MM.1S (cell line): ENCODE data around the gene VGLL3.

Source experiments
- DNase-seq: peaks from one replicate; pipeline ENCODE4 v3.0.0-alpha.2; 2015
- H2AFZ ChIP-seq: fragments of 300-600 bp; sonication (generic); 2 replicates; pipeline ENCODE4 v1.6.0; 2016; ENCODE audit warnings: antibody characterized with exemption, low read length
- H3F3A ChIP-seq: fragments of 300-600 bp; sonication (generic); 2 replicates; pipeline ENCODE4 v1.6.1; 2016; ENCODE audit warnings: mild to moderate bottlenecking, antibody characterized with exemption, low read length, moderate library complexity, mixed read lengths; ENCODE audit not compliant: insufficient read depth
- H3K27ac ChIP-seq: fragments of 300-600 bp; sonication (generic); 2 replicates; pipeline ENCODE4 v1.5.1; 2016; ENCODE audit warnings: mild to moderate bottlenecking, low read length
- H3K27me3 ChIP-seq: fragments of 300-600 bp; sonication (generic); replicated peaks from 2 replicates; pipeline ENCODE4 v1.6.0; 2016; ENCODE audit warnings: low read length; ENCODE audit not compliant: insufficient read depth
- H3K36me3 ChIP-seq: fragments of 300-600 bp; sonication (generic); replicated peaks from 2 replicates; pipeline ENCODE4 v1.6.1; 2016; ENCODE audit warnings: mild to moderate bottlenecking, low read length, mixed read lengths; ENCODE audit not compliant: insufficient read depth
- H3K4me1 ChIP-seq: fragments of 300-600 bp; sonication (generic); 2 replicates; pipeline ENCODE4 v1.6.1; 2016; ENCODE audit warnings: low read length, mixed read lengths
- H3K4me2 ChIP-seq: fragments of 300-600 bp; sonication (generic); 2 replicates; pipeline ENCODE4 v1.6.0; 2016; ENCODE audit warnings: low read depth, low read length
- H3K4me3 ChIP-seq: fragments of 300-600 bp; sonication (generic); 2 replicates; pipeline ENCODE4 v1.5.1; 2016; ENCODE audit warnings: low read length, mixed read lengths
- H3K79me2 ChIP-seq: fragments of 300-600 bp; sonication (generic); 2 replicates; pipeline ENCODE4 v1.6.1; 2016; ENCODE audit warnings: mixed run types, low read length, mixed read lengths
- H3K9ac ChIP-seq: fragments of 300-600 bp; sonication (generic); 2 replicates; pipeline ENCODE4 v1.6.1; 2016; ENCODE audit warnings: low read length, mixed read lengths
- H3K9me2 ChIP-seq: fragments of 300-600 bp; sonication (generic); replicated peaks from 2 replicates; pipeline ENCODE4 v1.6.1; 2016; ENCODE audit warnings: mild to moderate bottlenecking, low read length, mixed read lengths; ENCODE audit not compliant: insufficient read depth
- H3K9me3 ChIP-seq: fragments of 300-600 bp; sonication (generic); replicated peaks from 2 replicates; pipeline ENCODE4 v1.6.1; 2016; ENCODE audit warnings: mild to moderate bottlenecking, low read length, mixed read lengths; ENCODE audit not compliant: insufficient read depth
- H4K20me1 ChIP-seq: fragments of 300-600 bp; sonication (generic); 2 replicates; pipeline ENCODE4 v1.6.1; 2016; ENCODE audit warnings: mild to moderate bottlenecking, low read length, moderate library complexity, mixed read lengths; ENCODE audit not compliant: insufficient read depth
- EZH2 ChIP-seq: fragments of 300-600 bp; sonication (generic); optimal IDR thresholded peaks from 2 replicates; pipeline ENCODE3; 2017; ENCODE audit warnings: low read depth, mild to moderate bottlenecking, antibody characterized with exemption, low read length, mixed read lengths
- EZH2phosphoT487 ChIP-seq: fragments of 300-600 bp; sonication (generic); IDR thresholded peaks from 2 replicates; pipeline ENCODE4 v1.6.1; 2018; ENCODE audit warnings: antibody characterized with exemption, low read length
- TF ChIP-seq, protein P1 (sequence below): fragments of 300-600 bp; sonication (generic); IDR thresholded peaks from 2 replicates; pipeline ENCODE4 v1.5.1; 2016; ENCODE audit warnings: antibody characterized with exemption, low read length, mixed read lengths

VGLL3 gene

DNA sequence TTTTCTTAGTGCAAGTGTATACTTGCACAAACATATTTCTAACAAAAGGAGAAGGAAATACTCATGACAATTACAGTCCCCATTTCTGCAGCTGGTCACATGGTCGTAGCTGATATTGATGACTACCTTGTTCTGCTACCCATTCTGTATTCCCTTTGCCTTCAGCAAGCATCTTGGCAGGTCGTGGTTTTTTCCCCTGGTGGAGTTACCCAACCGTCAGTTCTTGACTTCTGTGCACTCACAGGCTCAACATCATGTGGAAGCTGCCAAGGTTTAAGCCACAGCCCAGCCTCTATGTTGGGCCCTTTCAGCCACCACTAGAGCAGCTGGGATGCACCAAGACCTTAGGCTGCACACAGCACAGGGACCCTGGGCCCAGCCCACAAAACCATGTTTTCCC, 56.1 kb downstream of the VGLL3 start:
- DNase-seq: no peak
- no peak overlapping the region for H3K9ac ChIP-seq

DNA sequence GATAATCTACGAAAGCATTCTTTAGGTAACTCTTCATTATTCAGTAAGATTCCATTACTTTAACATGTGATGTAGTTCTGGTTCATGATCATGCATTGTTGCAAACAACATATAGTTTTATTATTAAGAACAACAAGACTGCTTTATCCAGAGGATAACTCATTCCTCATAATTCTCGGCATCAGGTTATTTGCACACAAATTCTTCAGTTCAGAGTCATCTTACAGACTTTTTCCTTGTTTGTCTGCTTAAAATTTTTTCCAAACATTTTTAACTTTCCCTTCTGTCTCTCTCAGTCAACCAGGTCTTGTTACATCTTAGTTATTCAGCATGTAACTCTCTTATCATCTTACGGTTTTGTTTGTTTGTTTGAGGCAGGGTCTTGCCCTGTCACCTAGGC, 60.1 kb downstream of the VGLL3 start:
- Histone ChIP-seq H3K4me3 (no peak overlapping the region), H3K9ac (no peak overlapping the region), H2AFZ (no peak overlapping the region), H3K79me2 (no peaks in the 10 kb centered on the region), H4K20me1 (no peaks in the 10 kb centered on the region), H3F3A (no peaks in the 10 kb centered on the region), H3K9me3 (no peaks in the 10 kb centered on the region), H3K9me2 (no peaks in the 10 kb centered on the region), H3K4me1 (no peaks in the 10 kb centered on the region), H3K27me3 (no peaks in the 10 kb centered on the region), H3K4me2 (no peak overlapping the region), H3K36me3 (no peaks in the 10 kb centered on the region), H3K27ac (no peak overlapping the region)
- TF ChIP-seq EZH2phosphoT487 (no peak), EZH2 (no peak)
- TF ChIP-seq, protein P1, sequence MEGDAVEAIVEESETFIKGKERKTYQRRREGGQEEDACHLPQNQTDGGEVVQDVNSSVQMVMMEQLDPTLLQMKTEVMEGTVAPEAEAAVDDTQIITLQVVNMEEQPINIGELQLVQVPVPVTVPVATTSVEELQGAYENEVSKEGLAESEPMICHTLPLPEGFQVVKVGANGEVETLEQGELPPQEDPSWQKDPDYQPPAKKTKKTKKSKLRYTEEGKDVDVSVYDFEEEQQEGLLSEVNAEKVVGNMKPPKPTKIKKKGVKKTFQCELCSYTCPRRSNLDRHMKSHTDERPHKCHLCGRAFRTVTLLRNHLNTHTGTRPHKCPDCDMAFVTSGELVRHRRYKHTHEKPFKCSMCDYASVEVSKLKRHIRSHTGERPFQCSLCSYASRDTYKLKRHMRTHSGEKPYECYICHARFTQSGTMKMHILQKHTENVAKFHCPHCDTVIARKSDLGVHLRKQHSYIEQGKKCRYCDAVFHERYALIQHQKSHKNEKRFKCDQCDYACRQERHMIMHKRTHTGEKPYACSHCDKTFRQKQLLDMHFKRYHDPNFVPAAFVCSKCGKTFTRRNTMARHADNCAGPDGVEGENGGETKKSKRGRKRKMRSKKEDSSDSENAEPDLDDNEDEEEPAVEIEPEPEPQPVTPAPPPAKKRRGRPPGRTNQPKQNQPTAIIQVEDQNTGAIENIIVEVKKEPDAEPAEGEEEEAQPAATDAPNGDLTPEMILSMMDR: no peak
- no peak for DNase-seq

More for the DNA sequence above, 56.1 kb downstream of the VGLL3 start:
- Histone ChIP-seq H3K4me2 (no peak overlapping the region), H3K79me2 (no peaks in the 10 kb centered on the region), H4K20me1 (no peaks in the 10 kb centered on the region), H3K9me2 (no peaks in the 10 kb centered on the region), H3K27ac (no peak overlapping the region), H2AFZ (no peak overlapping the region), H3K9me3 (no peaks in the 10 kb centered on the region), H3F3A (no peaks in the 10 kb centered on the region), H3K4me1 (no peaks in the 10 kb centered on the region), H3K36me3 (no peaks in the 10 kb centered on the region), H3K4me3 (no peak overlapping the region), H3K27me3 (no peaks in the 10 kb centered on the region)
- TF ChIP-seq, protein P1: no peak
- no peak for TF ChIP-seq EZH2phosphoT487
- TF ChIP-seq EZH2: no peak

DNA sequence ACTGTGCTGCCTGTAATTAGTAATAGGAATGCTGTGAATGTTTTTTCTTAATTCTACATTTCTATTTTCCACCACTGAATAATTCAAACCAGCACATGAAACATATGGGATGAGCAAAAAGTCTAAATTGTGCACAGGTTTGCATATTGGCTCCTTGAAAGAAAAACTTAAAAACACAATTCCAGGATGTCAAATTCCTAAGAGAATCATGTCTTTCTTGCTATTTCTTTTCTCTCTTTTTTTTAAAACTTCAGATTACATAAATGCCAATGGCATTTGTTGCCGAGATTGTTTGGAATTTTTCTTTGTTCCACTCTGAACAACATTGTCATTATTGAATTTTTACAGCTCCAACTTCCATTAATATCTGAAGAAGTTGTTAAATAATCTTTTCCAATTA, 60.8 kb downstream of the VGLL3 start:
- H4K20me1 ChIP-seq: no peaks in the 10 kb centered on the region
- TF ChIP-seq EZH2 (no peak), EZH2phosphoT487 (no peak)
- TF ChIP-seq, protein P1: no peak
- no peaks in the 10 kb centered on the region for H3K4me1 ChIP-seq
- no peak overlapping the region for H3K27ac ChIP-seq
- no peak overlapping the region for H3K4me3 ChIP-seq
- no peaks in the 10 kb centered on the region for H3K9me2 ChIP-seq
- no peaks in the 10 kb centered on the region for H3F3A ChIP-seq
- DNase-seq: no peak
- H3K4me2 ChIP-seq: no peak overlapping the region
- H2AFZ ChIP-seq: no peak overlapping the region
- H3K9ac ChIP-seq: no peak overlapping the region
- H3K27me3 ChIP-seq: no peaks in the 10 kb centered on the region
- no peaks in the 10 kb centered on the region for H3K36me3 ChIP-seq
- H3K9me3 ChIP-seq: no peaks in the 10 kb centered on the region
- no peaks in the 10 kb centered on the region for H3K79me2 ChIP-seq
